NCI-H1105 (cell line): ENCODE measurements around the gene ROR2.
A peak's percentile ranks its signal among the peaks of the same experiment; 100 is the strongest.

Experiments
- DNase-seq: peaks from one replicate; lab custom pipeline; 2025; lab: John Stamatoyannopoulos, UW

The ROR2 gene

GRCh38 chr9:91879231-91879630, 70.8 kb downstream of the ROR2 start:
- no peak for DNase-seq

- DNase-seq: no peak
Measured at GRCh38 chr9:91873637-91874051, 76.4 kb downstream of the ROR2 start.

DNA sequence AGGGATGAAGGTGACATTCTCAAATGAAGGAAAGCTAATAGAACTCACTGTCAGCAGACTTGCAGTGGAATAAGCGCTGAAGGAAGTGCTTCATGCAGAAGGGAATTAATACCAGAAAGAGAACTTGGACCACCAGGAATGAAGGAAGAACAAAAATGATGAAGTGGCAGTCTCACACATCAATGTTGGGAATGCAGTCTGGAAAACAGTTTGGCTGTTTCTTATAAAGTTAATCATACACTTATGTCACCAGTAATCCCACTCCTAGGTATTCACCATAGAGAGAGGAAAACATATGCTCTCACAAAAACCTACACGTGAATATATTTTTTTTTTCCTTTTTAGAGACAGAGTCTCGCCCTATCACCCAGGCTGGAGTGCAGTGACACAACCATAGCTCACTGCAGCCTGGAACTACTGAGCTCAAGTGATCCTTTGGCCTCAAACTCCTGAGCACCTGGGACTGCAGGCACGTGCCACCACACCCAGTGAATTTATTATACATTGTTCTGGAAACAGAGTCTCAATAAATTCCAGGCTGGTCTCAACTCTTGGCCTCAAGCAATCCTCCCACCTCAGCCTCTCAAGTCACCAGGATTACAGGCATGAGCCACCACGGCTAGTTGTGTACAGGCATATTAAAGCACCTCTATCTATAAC, 81.2 kb downstream of the ROR2 start:
- no peak for DNase-seq

- no peak for DNase-seq
Measured at GRCh38 chr9:91867740-91868139, 82.3 kb downstream of the ROR2 start.

GRCh38 chr9:91865041-91865440, 85.0 kb downstream of the ROR2 start:
- DNase-seq: no peak

GRCh38 chr9:91864380-91864779, 85.6 kb downstream of the ROR2 start:
- no peak for DNase-seq

- DNase-seq: no peak
Measured at GRCh38 chr9:91863469-91863868, 86.6 kb downstream of the ROR2 start.

DNA sequence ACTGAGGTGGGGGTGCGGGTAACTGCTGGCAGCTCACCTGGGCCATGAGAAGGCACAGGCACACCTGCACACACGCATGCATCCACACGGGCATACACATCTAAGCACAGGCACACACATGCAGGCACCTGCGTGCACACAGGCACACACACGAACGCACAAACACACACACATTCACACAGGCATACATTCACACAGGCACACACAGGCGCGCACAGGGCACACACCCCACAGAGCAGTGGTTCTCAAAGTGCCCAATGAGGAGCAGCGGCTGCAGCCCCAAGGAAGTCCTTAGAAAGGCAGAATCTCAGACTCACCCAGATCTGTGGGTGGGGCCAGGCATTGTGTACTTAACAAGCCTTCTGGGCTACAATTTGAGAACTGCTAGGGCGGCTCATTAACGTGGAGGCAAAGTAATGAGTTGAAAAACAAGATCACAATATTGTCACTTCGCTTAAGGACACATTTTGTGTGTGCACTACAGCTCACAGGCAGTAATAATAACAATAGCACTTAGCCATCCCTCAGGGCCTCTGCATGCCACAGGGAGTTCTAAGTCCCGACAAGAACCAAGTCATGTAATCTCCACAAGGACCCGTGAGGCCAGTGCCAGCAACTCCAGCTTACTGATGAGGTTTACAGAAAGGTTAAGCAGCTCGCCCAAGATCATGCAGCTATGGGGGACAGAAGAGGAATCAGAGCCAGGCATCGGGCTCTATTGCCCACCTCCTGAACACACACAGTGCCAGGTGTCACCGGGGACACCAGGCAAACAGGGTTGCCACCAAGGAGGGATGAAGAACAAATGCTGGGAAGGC, 91.6 kb downstream of the ROR2 start:
- no peak for DNase-seq

DNA sequence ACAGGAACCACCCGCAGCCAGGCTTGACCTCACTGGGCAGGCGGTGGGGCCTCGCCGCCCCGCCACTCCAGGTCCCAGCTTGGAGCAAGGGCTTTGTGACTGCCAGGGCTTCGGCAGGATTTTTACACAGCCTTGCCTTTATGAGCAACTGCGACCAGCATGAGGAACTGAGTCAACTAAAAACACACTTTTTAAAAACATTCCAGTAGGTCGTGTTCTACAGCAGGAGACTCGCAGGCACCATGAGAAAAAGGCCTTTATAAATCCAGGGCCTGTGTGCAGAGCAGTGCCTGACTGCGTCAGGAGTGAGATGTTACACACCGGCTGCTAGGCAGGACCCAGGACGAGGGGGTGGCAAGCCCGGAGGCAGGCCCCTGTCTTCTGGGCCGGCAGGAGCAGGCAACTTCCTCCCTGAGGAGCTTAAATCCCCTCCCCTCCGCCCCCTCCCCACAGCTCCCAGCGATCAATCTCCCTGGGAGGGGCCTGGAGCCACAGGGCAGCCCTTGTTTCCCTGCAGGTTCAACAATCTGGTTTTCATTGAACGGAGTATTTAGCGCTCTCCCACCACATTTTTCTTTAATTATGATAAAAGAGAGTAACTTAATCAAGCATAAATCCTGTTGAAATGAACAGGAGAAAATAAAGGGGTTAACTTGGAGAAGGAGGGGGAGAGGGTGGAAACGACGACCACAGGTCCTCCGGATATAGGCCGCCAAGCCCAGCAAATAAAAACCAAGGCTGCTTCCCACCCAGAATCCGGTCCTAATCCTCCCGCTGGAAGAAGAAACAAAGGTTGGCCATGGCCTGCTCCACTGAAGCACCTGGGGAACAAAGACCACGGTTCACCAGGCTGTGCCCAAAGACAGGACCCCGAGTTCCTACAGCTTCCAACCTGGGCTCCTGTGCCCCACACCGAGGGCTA, 92.5 kb downstream of the ROR2 start:
- DNase-seq: no peak

DNA sequence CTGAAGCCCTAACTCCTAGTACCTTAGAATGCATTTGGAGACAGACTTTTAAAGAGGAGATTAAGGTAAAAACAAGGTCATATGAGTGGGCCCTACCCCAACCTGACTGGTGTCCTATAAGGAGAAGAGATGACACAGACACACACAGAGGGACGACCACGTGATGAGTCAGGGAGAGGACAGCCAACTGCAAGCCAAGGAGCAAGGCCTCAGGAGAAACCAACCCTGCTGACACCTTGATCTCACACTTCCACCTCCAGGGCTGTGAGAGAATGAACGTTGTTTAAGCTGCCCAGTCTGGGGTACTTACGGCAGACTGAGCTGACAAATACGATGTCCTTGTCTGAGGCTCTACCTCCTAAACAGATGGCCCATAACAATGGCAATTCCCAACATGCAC, 93.6 kb downstream of the ROR2 start:
- DNase-seq: no peak

- DNase-seq: no peak
Measured at GRCh38 chr9:91855196-91855595, 94.8 kb downstream of the ROR2 start.

- no peak for DNase-seq
Measured at GRCh38 chr9:91852801-91853347, 97.2 kb downstream of the ROR2 start.

DNA sequence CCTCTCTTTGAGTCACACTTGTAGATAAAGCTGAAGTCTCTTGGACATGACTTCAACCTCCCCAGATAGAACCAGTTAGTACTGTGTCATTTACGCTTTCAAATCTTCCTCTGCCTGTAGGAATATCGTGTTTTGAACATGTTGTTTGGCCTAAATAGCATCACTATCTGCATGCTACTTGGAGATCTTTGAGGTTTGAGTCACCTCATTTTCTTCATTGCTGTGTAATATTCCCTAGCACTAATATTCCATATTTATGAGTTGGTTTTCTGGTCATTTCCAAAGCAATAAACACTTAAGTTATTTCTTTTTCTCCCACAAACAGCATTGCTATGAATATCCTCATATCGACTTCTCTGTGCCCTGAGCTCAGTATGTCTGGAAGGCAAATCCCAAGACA, 100.3 kb downstream of the ROR2 start:
- DNase-seq: no peak

- DNase-seq: no peak
Measured at GRCh38 chr9:91848146-91848545, 101.9 kb downstream of the ROR2 start.

DNA sequence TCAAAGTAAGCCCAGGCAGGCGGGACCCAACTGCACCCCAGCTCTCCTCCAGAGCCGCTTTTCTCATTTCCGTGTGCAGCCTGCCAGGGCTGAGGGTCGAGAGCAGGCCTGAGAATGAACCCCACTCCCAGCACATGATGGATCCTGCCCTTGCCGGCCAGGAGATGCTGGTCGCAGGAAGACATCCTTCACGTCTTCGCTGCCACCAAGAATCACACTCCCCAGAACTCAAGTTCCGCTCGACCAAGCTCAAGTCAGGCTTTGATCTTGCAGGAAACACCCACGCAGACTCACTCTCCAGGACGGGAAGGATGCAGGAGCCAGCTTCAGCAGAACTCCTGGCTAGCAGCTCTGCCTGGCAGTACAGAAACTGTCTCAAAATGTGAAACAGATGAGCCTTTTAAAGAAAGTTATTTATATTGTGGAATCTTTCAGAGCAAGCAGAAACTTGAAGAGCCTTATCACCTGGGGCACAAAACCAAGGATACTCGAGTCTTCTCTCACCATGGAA, 102.4 kb downstream of the ROR2 start:
- DNase-seq: no peak

- DNase-seq: no peak
Measured at GRCh38 chr9:91845879-91846278, 104.1 kb downstream of the ROR2 start.

GRCh38 chr9:91844701-91845291, 105.2 kb downstream of the ROR2 start:
- no peak for DNase-seq

- DNase-seq: no peak
Measured at GRCh38 chr9:91844190-91844589, 105.8 kb downstream of the ROR2 start.

GRCh38 chr9:91843623-91844148, 106.3 kb downstream of the ROR2 start:
- DNase-seq: no peak

DNA sequence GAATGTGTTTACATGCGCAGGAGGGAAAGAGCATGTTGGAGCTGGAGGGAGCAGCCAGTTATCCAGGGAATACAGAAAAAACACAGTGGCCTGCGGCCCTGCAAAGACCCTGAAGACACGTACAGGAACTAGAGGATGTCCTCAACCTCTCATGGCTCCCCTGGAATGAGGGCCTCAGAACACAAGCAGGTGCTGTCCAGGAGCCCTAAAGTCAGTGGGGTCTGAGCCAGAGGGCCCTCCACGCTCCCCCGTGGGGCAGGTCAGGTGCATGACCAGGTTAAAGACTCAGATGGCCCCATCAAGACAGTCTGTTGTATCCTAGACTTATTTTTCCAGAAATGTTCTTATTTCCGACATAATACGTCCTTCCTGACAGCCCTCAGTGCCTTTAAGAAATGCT, 106.9 kb downstream of the ROR2 start:
- DNase-seq: no peak

GRCh38 chr9:91842358-91843049, 107.5 kb downstream of the ROR2 start:
- peak; percentile 18 for DNase-seq
